Neuronal stem cell (in vitro differentiated cells): ENCODE data around the gene DNAJC27.

ENCODE experiments used
- DNase-seq: peaks from one replicate; pipeline ENCODE4 v3.0.0-alpha.2; 2013; ENCODE audit warnings: low spot score
- H2AFZ ChIP-seq: one replicate; pipeline ENCODE4 v1.6.1; 2013; ENCODE audit warnings: mild to moderate bottlenecking, low read length, inconsistent platforms
- H2AK5ac ChIP-seq: 2 replicates; pipeline ENCODE4 v1.6.1; 2013; ENCODE audit warnings: low read depth, mild to moderate bottlenecking, inconsistent platforms, low read length, moderate library complexity, mixed read lengths
- H2BK120ac ChIP-seq: 2 replicates; pipeline ENCODE4 v1.6.1; 2013; ENCODE audit warnings: low read depth, mild to moderate bottlenecking, inconsistent platforms, low read length, moderate library complexity, mixed read lengths
- H2BK12ac ChIP-seq: one replicate; pipeline ENCODE4 v1.6.1; 2013; ENCODE audit warnings: low read length, inconsistent platforms
- H2BK15ac ChIP-seq: 2 replicates; pipeline ENCODE4 v1.6.1; 2013; ENCODE audit warnings: mild to moderate bottlenecking, low read length, inconsistent platforms, mixed read lengths
- H2BK5ac ChIP-seq: one replicate; pipeline ENCODE4 v1.6.1; 2013; ENCODE audit warnings: inconsistent platforms, mild to moderate bottlenecking, low read length, moderate library complexity
- H3K14ac ChIP-seq: one replicate; pipeline ENCODE4 v1.6.1; 2013; ENCODE audit warnings: low read length, inconsistent platforms
- H3K18ac ChIP-seq: 2 replicates; pipeline ENCODE4 v1.6.1; 2013; ENCODE audit warnings: low read length, inconsistent platforms
- H3K23ac ChIP-seq: 2 replicates; pipeline ENCODE4 v1.6.1; 2013; ENCODE audit warnings: low read depth, mild to moderate bottlenecking, mixed read lengths, low read length, inconsistent platforms; ENCODE audit not compliant: poor library complexity
- H3K27ac ChIP-seq: replicated peaks from 3 replicates; pipeline ENCODE4 v1.5.1; 2013; ENCODE audit warnings: low read length, inconsistent platforms
- H3K27me3 ChIP-seq, 3 experiments: 2 replicates each; pipeline ENCODE4 v1.6.1; 2013; ENCODE audit warnings: low read length in 3 of 3, mild to moderate bottlenecking in 2 of 3, inconsistent platforms in 1 of 3, low read depth in 1 of 3, mixed read lengths in 1 of 3, moderate library complexity in 1 of 3; ENCODE audit not compliant: control insufficient read depth in 3 of 3, insufficient read depth in 3 of 3
- H3K36me3 ChIP-seq, 2 donors: replicated peaks in 1 of 2; 2 replicates each; pipeline ENCODE4 v1.6.1; 2013; ENCODE audit warnings: low read length in 2 of 2; ENCODE audit not compliant: control insufficient read depth in 2 of 2, insufficient read depth in 2 of 2
- H3K4ac ChIP-seq: 2 replicates; pipeline ENCODE4 v1.6.1; 2013; ENCODE audit warnings: inconsistent platforms, mild to moderate bottlenecking, low read length, moderate library complexity
- H3K4me1 ChIP-seq, 2 donors: 1 replicate in 1 of 2; 2 replicates in 1 of 2; pipeline ENCODE4 v1.6.1; 2013; ENCODE audit warnings: low read length in 2 of 2, low read depth in 1 of 2; ENCODE audit not compliant: control insufficient read depth in 2 of 2, insufficient read depth in 1 of 2
- H3K4me2 ChIP-seq: one replicate; pipeline ENCODE4 v1.6.1; 2013; ENCODE audit warnings: mild to moderate bottlenecking, low read length, inconsistent platforms; ENCODE audit not compliant: insufficient read depth, poor library complexity, severe bottlenecking
- H3K4me3 ChIP-seq, 2 donors: 2 replicates each; pipeline ENCODE4 v1.5.1; 2013; ENCODE audit warnings: low read length in 2 of 2, mild to moderate bottlenecking in 2 of 2, inconsistent platforms in 1 of 2, moderate library complexity in 1 of 2
- H3K79me1 ChIP-seq: one replicate; pipeline ENCODE4 v1.6.1; 2013; ENCODE audit warnings: low read depth, mild to moderate bottlenecking, inconsistent platforms, low read length, moderate library complexity
- H3K9ac ChIP-seq: one replicate; pipeline ENCODE4 v1.6.1; 2013; ENCODE audit warnings: mild to moderate bottlenecking, low read depth, low read length, inconsistent platforms; ENCODE audit not compliant: poor library complexity
- H3K9me3 ChIP-seq, 2 donors: replicated peaks in 1 of 2; 2 replicates each; pipeline versions ENCODE3 to v1.6.1; 2013; ENCODE audit warnings: low read length in 2 of 2, mild to moderate bottlenecking in 2 of 2, inconsistent platforms in 1 of 2, low read depth in 1 of 2, mixed read lengths in 1 of 2, moderate library complexity in 1 of 2; ENCODE audit not compliant: control insufficient read depth in 2 of 2, insufficient read depth in 1 of 2
- H4K8ac ChIP-seq: one replicate; pipeline ENCODE4 v1.6.1; 2013; ENCODE audit warnings: low read depth, mild to moderate bottlenecking, inconsistent platforms, low read length, moderate library complexity
- H4K91ac ChIP-seq: one replicate; pipeline ENCODE4 v1.6.1; 2013; ENCODE audit warnings: low read length, low read depth, mild to moderate bottlenecking, inconsistent platforms; ENCODE audit not compliant: poor library complexity
- WGBS, 2 donors: extraction: QIAGEN DNeasy Blood & Tissue Kit; methylation state at CpG; one replicate each; pipeline ENCODE4 v1.1.7; 2013; ENCODE audit warnings: missing lambda C conversion rate in 2 of 2, mixed read lengths in 1 of 2; ENCODE audit not compliant: insufficient read length in 2 of 2, insufficient replicate concordance in 1 of 2; ENCODE audit errors: extremely low coverage in 2 of 2; 5-methylcytosine and 5-hydroxymethylcytosine counted together

DNAJC27 gene

GRCh38 chr2:24986372-24986771 lies 14.6 kb upstream of the DNAJC27 start:
- no CpG with 5 or more reads among the region's 3 CpGs for WGBS, 2 donors
- Histone ChIP-seq H3K18ac (no peak overlapping the region), H3K23ac (no peak overlapping the region), H3K36me3 (no peaks in the 10 kb centered on the region), H4K91ac (no peak overlapping the region), H3K27ac (no peak overlapping the region), H3K4me3 (no peak overlapping the region), H3K14ac (no peak overlapping the region), H3K79me1 (no peaks in the 10 kb centered on the region), H2BK5ac (no peak overlapping the region), H3K4me1 (peaks cover 6 to 11% of the 10 kb centered on the region in 2 donors), H4K8ac (no peak overlapping the region), H3K9ac (no peak overlapping the region), H2BK120ac (no peak overlapping the region), H3K4me2 (no peak overlapping the region), H2BK12ac (no peak overlapping the region), H2AK5ac (no peak overlapping the region), H2AFZ (no peak overlapping the region), H3K4ac (no peak overlapping the region), H3K27me3 (no peaks in the 10 kb centered on the region), H3K9me3 (peaks cover 0 to 3% of the 10 kb centered on the region in 2 donors), H2BK15ac (no peak overlapping the region)
- no peak for DNase-seq

- no peaks in the 10 kb centered on the region for H3K9me3 ChIP-seq
- H3K23ac ChIP-seq, result no peak overlapping the region
- no peak overlapping the region for H2BK12ac ChIP-seq
- H3K27me3 ChIP-seq, result no peaks in the 10 kb centered on the region
- H2BK120ac ChIP-seq, result no peak overlapping the region
- H3K79me1 ChIP-seq, result no peaks in the 10 kb centered on the region
- H3K4me1 ChIP-seq, result peaks cover 6 to 11% of the 10 kb centered on the region in 2 donors
- H4K8ac ChIP-seq, result no peak overlapping the region
- no peak overlapping the region for H2AK5ac ChIP-seq
- no peak overlapping the region for H2BK5ac ChIP-seq
- no peak overlapping the region for H3K18ac ChIP-seq
- no peak overlapping the region for H3K4me2 ChIP-seq
- H3K4ac ChIP-seq, result no peak overlapping the region
- H3K36me3 ChIP-seq, result no peaks in the 10 kb centered on the region
- 100% methylated on average over 2 of the region's 8 CpGs for WGBS, 2 donors
- H3K4me3 ChIP-seq, result no peak overlapping the region
- no peak overlapping the region for H4K91ac ChIP-seq
- no peak overlapping the region for H3K9ac ChIP-seq
- no peak overlapping the region for H2AFZ ChIP-seq
- no peak overlapping the region for H3K27ac ChIP-seq
- H2BK15ac ChIP-seq, result no peak overlapping the region
- no peak for DNase-seq
- no peak overlapping the region for H3K14ac ChIP-seq
These were observed 13.8 kb upstream of the DNAJC27 start for GRCh38 chr2:24985511-24985910.

DNA sequence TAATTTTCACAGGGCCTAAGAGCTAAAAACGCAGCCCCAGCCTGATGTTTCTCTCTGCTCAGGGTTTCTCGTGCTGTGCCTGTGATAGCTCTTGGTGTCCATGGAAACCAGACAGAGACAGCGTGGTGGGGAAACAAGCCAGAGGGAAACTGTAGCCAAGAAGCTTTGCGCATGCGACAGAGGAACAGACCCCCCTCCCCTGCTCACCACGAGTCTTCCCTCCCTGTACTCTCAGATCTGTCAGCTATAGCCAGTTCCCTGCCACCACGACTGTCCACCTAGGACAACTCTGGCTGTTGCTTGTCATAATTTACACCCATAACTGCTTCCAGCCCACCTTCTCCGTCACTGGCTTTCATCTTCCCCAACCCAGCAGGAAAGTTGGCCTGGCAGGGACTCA lies 13.2 kb upstream of the DNAJC27 start:
- peak; percentile 26 for DNase-seq
- peak overlapping the region; percentile 57 for H3K18ac ChIP-seq
- no peak overlapping the region for H2BK15ac ChIP-seq
- H3K4me2 ChIP-seq, result no peak overlapping the region
- no peaks in the 10 kb centered on the region for H3K27me3 ChIP-seq
- no peak overlapping the region for H2AK5ac ChIP-seq
- no peak overlapping the region for H4K8ac ChIP-seq
- no peak overlapping the region for H4K91ac ChIP-seq
- H2AFZ ChIP-seq, result peak overlapping the region; percentile 18
- H2BK120ac ChIP-seq, result no peak overlapping the region
- no peaks in the 10 kb centered on the region for H3K9me3 ChIP-seq
- no peak overlapping the region for H3K27ac ChIP-seq
- H3K9ac ChIP-seq, result no peak overlapping the region
- H3K79me1 ChIP-seq, result no peaks in the 10 kb centered on the region
- H3K14ac ChIP-seq, result no peak overlapping the region
- H3K4me1 ChIP-seq, result peaks cover 6 to 11% of the 10 kb centered on the region in 2 donors
- H3K4ac ChIP-seq, result no peak overlapping the region
- no peak overlapping the region for H2BK12ac ChIP-seq
- H3K23ac ChIP-seq, result no peak overlapping the region
- WGBS, 2 donors, result no CpG with 5 or more reads among the region's 8 CpGs
- H3K4me3 ChIP-seq, result no peak overlapping the region
- no peak overlapping the region for H2BK5ac ChIP-seq
- H3K36me3 ChIP-seq, result no peaks in the 10 kb centered on the region

DNA sequence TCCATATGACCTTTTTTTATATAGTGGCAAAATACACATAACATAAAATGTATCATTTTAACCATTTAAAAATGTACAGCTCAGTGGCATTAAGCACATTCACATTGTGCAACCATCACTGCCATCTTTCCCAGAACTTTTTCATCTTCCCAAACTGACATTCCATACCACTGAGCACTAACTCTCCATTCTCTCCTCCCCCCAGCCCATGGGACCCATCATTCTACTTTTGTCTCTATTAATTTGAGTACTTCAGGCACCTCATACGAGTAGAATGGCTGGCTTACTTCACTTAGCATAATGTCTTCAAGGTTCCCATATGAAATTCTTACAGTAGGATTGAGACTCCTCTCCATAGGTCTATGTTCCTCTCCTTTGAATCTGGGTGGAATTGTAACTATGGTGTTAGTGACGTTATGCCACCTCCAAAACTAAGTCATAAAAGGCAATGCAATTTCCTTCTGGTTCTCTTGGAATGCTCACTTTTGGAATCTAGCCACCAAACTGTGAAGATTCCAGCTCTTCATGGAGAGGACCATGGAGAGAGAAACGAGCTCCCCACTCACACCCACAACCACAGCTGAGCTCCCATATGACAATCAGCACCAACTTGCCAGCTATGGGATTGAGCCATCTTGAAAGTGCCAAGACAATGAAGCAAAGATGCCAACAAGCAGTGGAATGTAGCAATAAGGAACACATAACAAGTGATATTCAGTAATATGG lies 9.8 kb upstream of the DNAJC27 start:
- Histone ChIP-seq H3K36me3 (no peaks in the 10 kb centered on the region), H3K23ac (no peak overlapping the region), H2BK15ac (no peak overlapping the region), H3K4me3 (no peak overlapping the region), H3K27me3 (no peaks in the 10 kb centered on the region), H3K4ac (no peak overlapping the region), H2BK5ac (no peak overlapping the region), H3K4me1 (peaks cover 6 to 11% of the 10 kb centered on the region in 2 donors), H3K9me3 (no peaks in the 10 kb centered on the region), H3K18ac (no peak overlapping the region), H2BK120ac (no peak overlapping the region), H4K91ac (no peak overlapping the region), H2BK12ac (no peak overlapping the region), H4K8ac (no peak overlapping the region), H3K4me2 (no peak overlapping the region), H3K79me1 (no peaks in the 10 kb centered on the region), H3K14ac (no peak overlapping the region), H2AK5ac (no peak overlapping the region), H3K9ac (no peak overlapping the region), H3K27ac (no peak overlapping the region), H2AFZ (no peak overlapping the region)
- WGBS, 2 donors, result no CpG with 5 or more reads among the region's 3 CpGs
- no peak for DNase-seq
